ENCODE measurements around the gene NAA16. TPM values are rescaled to one million over a fixed set of nuclear protein-coding genes. Genes with fewer than 3 reads are reported as not detected.

The NAA16 gene
- total RNA-seq, 3 donors from 2014 or later, result 16.2 to 33.1 (median 22.0) TPM

- Histone ChIP-seq H3K36me3 (no peaks in the 10 kb centered on the region), H3K9me3 (no peaks in the 10 kb centered on the region), H3K4me3 (no peak overlapping the region), H3K27ac (no peak overlapping the region), H3K4me1 (no peaks in the 10 kb centered on the region), H3K27me3 (no peaks in the 10 kb centered on the region)
- intact Hi-C loops (cut with DNase I; ENCODE audit: low total_unique reads), result loop anchor here (2.0 kb wide), 1 partner anchor 23 kb away; no protein-coding TSS in a partner anchor
- no peak for DNase-seq (ENCODE audit: low spot score in 2 of 2)
- TF ChIP-seq POLR2AphosphoS5 (IDR thresholded peaks at IDR 0.05), result no peak
Measured at GRCh38 chr13:41282129-41282571, 28.9 kb upstream of the NAA16 start.

GRCh38 chr13:41284512-41285288, 26.4 kb upstream of the NAA16 start:
- TF ChIP-seq CTCF (IDR thresholded peaks at IDR 0.05) (no peak), POLR2AphosphoS5 (IDR thresholded peaks at IDR 0.05) (no peak)
- no peak for DNase-seq (ENCODE audit: low spot score in 2 of 2)
- H3K4me3 ChIP-seq, result no peak overlapping the region
- no peaks in the 10 kb centered on the region for H3K9me3 ChIP-seq
- no peaks in the 10 kb centered on the region for H3K4me1 ChIP-seq
- no peaks in the 10 kb centered on the region for H3K36me3 ChIP-seq
- H3K27ac ChIP-seq, result no peak overlapping the region
- intact Hi-C loops (cut with DNase I; ENCODE audit: low total_unique reads), result no loop called here
- H3K27me3 ChIP-seq, result no peaks in the 10 kb centered on the region

- no peak for TF ChIP-seq POLR2A (IDR thresholded peaks at IDR 0.05)
- no peak for TF ChIP-seq POLR2AphosphoS5 (IDR thresholded peaks at IDR 0.05)
- no peak for TF ChIP-seq CTCF (IDR thresholded peaks at IDR 0.05)
- H3K4me3 ChIP-seq, result no peak overlapping the region
- no peaks in the 10 kb centered on the region for H3K27me3 ChIP-seq
- H3K36me3 ChIP-seq, result no peaks in the 10 kb centered on the region
- no peaks in the 10 kb centered on the region for H3K4me1 ChIP-seq
- no peaks in the 10 kb centered on the region for H3K9me3 ChIP-seq
- DNase-seq (ENCODE audit: low spot score in 2 of 2), result no peak
- intact Hi-C loops (cut with DNase I; ENCODE audit: low total_unique reads), result no loop called here
- H3K27ac ChIP-seq, result no peak overlapping the region
Measured at GRCh38 chr13:41286370-41286769, 24.7 kb upstream of the NAA16 start.

GRCh38 chr13:41289463-41289881, 21.6 kb upstream of the NAA16 start:
- peaks cover 0 to 6% of the 10 kb centered on the region in 2 donors for H3K9me3 ChIP-seq
- no peak overlapping the region for H3K4me3 ChIP-seq
- TF ChIP-seq CTCF (IDR thresholded peaks at IDR 0.05) (no peak), POLR2AphosphoS5 (IDR thresholded peaks at IDR 0.05) (no peak)
- no peaks in the 10 kb centered on the region for H3K4me1 ChIP-seq
- DNase-seq (ENCODE audit: low spot score in 2 of 2), result no peak
- intact Hi-C loops (cut with DNase I; ENCODE audit: low total_unique reads), result no loop called here
- no peaks in the 10 kb centered on the region for H3K27me3 ChIP-seq
- H3K27ac ChIP-seq, result no peak overlapping the region
- no peaks in the 10 kb centered on the region for H3K36me3 ChIP-seq

GRCh38 chr13:41291246-41291645, 19.8 kb upstream of the NAA16 start:
- H3K9me3 ChIP-seq, result peaks cover 0 to 6% of the 10 kb centered on the region in 2 donors
- intact Hi-C loops (cut with DNase I; ENCODE audit: low total_unique reads), result no loop called here

More at GRCh38 chr13:41291246-41291645, 19.8 kb upstream of the NAA16 start:
- no peak overlapping the region for H3K4me3 ChIP-seq
- no peaks in the 10 kb centered on the region for H3K4me1 ChIP-seq
- DNase-seq (ENCODE audit: low spot score in 2 of 2), result no peak
- no peaks in the 10 kb centered on the region for H3K27me3 ChIP-seq
- H3K27ac ChIP-seq, result no peak overlapping the region
- TF ChIP-seq POLR2AphosphoS5 (IDR thresholded peaks at IDR 0.05) (no peak), CTCF (IDR thresholded peaks at IDR 0.05) (no peak), POLR2A (IDR thresholded peaks at IDR 0.05) (no peak)
- H3K36me3 ChIP-seq, result no peaks in the 10 kb centered on the region

Data from breast epithelium (tissue), 4 donors.